Peyer's patch (tissue), 4 donors: ENCODE results near the gene ARHGAP28.

Experiments
- POLR2A ChIP-seq, 2 donors: fragments of 450-650 bp; IDR thresholded peaks; one replicate each; pipeline ENCODE4 v1.5.1; 2017; ENCODE audit warnings: antibody characterized with exemption in 2 of 2, mild to moderate bottlenecking in 2 of 2, moderate library complexity in 2 of 2
- TF ChIP-seq, protein P1 (sequence below), 6 experiments: fragments of 450-650 bp in 4 of 6; fragments of 200-600 bp in 2 of 6; sonication (generic) in 1 of 6; IDR thresholded peaks; one replicate each; pipeline ENCODE4 v1.5.1; 2017 to 2019; ENCODE audit warnings: antibody characterized with exemption in 6 of 6, mild to moderate bottlenecking in 3 of 6, moderate library complexity in 1 of 6

DNA sequence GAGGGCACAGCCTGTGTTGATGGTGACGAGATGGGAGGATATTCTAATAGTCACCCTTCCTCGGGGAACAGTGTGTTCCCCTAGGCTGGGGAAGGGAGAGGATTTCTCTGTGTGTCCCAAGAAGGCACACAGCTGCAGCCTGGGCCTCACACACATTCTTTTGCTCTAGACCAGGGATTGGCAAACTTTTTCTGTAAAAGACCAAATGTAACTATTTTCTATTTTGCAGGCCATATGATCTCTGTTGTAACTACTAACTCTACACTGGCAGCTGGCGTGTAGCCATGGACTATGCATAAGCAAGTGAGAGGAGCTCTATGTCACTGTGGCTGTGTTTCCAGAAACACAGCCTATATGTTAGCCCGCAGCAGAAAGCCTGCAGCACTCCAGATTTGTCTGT is 65.8 kb downstream of the ARHGAP28 start:
- TF ChIP-seq, protein P1, sequence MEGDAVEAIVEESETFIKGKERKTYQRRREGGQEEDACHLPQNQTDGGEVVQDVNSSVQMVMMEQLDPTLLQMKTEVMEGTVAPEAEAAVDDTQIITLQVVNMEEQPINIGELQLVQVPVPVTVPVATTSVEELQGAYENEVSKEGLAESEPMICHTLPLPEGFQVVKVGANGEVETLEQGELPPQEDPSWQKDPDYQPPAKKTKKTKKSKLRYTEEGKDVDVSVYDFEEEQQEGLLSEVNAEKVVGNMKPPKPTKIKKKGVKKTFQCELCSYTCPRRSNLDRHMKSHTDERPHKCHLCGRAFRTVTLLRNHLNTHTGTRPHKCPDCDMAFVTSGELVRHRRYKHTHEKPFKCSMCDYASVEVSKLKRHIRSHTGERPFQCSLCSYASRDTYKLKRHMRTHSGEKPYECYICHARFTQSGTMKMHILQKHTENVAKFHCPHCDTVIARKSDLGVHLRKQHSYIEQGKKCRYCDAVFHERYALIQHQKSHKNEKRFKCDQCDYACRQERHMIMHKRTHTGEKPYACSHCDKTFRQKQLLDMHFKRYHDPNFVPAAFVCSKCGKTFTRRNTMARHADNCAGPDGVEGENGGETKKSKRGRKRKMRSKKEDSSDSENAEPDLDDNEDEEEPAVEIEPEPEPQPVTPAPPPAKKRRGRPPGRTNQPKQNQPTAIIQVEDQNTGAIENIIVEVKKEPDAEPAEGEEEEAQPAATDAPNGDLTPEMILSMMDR (IDR thresholded peaks at IDR 0.05): no peak
- no peak for TF ChIP-seq POLR2A (IDR thresholded peaks at IDR 0.05)
